HepG2 (cell line): ENCODE measurements around the gene COMMD2. TPM values are rescaled to one million over a fixed set of nuclear protein-coding genes. Genes with fewer than 3 reads are reported as not detected.
A peak's percentile ranks its signal among the peaks of the same experiment; 100 is the strongest.

Source experiments
- BORCS8-MEF2B ChIP-seq: sonication (generic); formaldehyde crosslinking; IDR thresholded peaks from 2 replicates; pipeline ENCODE4 v1.8.0; 2022; ENCODE audit warnings: mild to moderate bottlenecking, missing genetic modification reagents
- CEBPB ChIP-seq: IDR thresholded peaks from 2 replicates; pipeline ENCODE4 v1.6.1; 2011; ENCODE audit warnings: low read depth, low read length, improper control_type of control experiment, borderline replicate concordance
- CENPX ChIP-seq: sonication (generic); formaldehyde crosslinking; IDR thresholded peaks from 2 replicates; pipeline ENCODE4 v1.9.0; 2021; ENCODE audit warnings: mild to moderate bottlenecking, missing genetic modification reagents, moderate library complexity
- DNMT3B ChIP-seq: conservative IDR thresholded peaks from 2 replicates; pipeline ENCODE4 v1.6.1; 2016; ENCODE audit warnings: missing biosample characterization, control low read depth
- FLYWCH1 ChIP-seq: sonication (generic); formaldehyde crosslinking; IDR thresholded peaks from 2 replicates; pipeline ENCODE4 v1.8.1; 2023; ENCODE audit warnings: mild to moderate bottlenecking, missing genetic modification reagents
- KMT2B ChIP-seq: IDR thresholded peaks from 2 replicates; pipeline ENCODE4 v1.6.1; 2016; ENCODE audit warnings: missing genetic modification reagents, missing compliant biosample characterization
- MYC ChIP-seq: sonication (generic); formaldehyde crosslinking; IDR thresholded peaks from 2 replicates; pipeline ENCODE4 v1.9.0; 2021; ENCODE audit warnings: missing genetic modification reagents, borderline replicate concordance
- NFIC ChIP-seq: IDR thresholded peaks from 2 replicates; pipeline ENCODE4 v1.6.1; 2012; ENCODE audit warnings: mild to moderate bottlenecking, low read length, inconsistent platforms
- RNF2 ChIP-seq: fragments of 450-650 bp; conservative IDR thresholded peaks from 2 replicates; pipeline ENCODE4 v1.6.1; 2016; ENCODE audit warnings: low read depth
- ZFP36L1 ChIP-seq: sonication (generic); formaldehyde crosslinking; IDR thresholded peaks from 2 replicates; pipeline ENCODE4 v1.8.0; 2022; ENCODE audit warnings: mild to moderate bottlenecking, missing genetic modification reagents, moderate library complexity
- ZNF264 ChIP-seq: sonication (generic); formaldehyde crosslinking; IDR thresholded peaks from 2 replicates; pipeline ENCODE4 v1.4.0; 2020; ENCODE audit warnings: missing genetic modification reagents
- ZNF326 ChIP-seq: sonication (generic); formaldehyde crosslinking; IDR thresholded peaks from 2 replicates; pipeline ENCODE4 v1.4.0; 2020; ENCODE audit warnings: missing genetic modification reagents, borderline replicate concordance
- ZNF430 ChIP-seq: sonication (generic); formaldehyde crosslinking; IDR thresholded peaks from 2 replicates; pipeline ENCODE4 v1.9.0; 2021; ENCODE audit warnings: mild to moderate bottlenecking, missing genetic modification reagents
- ZNF484 ChIP-seq: sonication (generic); formaldehyde crosslinking; IDR thresholded peaks from 2 replicates; pipeline ENCODE4 v1.5.1; 2020; ENCODE audit warnings: mild to moderate bottlenecking, low read depth, missing genetic modification reagents, borderline replicate concordance
- ZNF564 ChIP-seq: sonication (generic); formaldehyde crosslinking; IDR thresholded peaks from 2 replicates; pipeline ENCODE4 v1.8.1; 2023; ENCODE audit warnings: mild to moderate bottlenecking, missing genetic modification reagents
- ZNF749 ChIP-seq: sonication (generic); formaldehyde crosslinking; IDR thresholded peaks from 2 replicates; pipeline ENCODE4 v1.8.0; 2022; ENCODE audit warnings: mild to moderate bottlenecking, missing genetic modification reagents, moderate library complexity, borderline replicate concordance
- ZNF773 ChIP-seq: sonication (generic); formaldehyde crosslinking; IDR thresholded peaks from 2 replicates; pipeline ENCODE4 v1.4.0; 2020; ENCODE audit warnings: missing genetic modification reagents, borderline replicate concordance
- ZNF839 ChIP-seq: sonication (generic); formaldehyde crosslinking; IDR thresholded peaks from 2 replicates; pipeline ENCODE4 v1.4.0; 2020; ENCODE audit warnings: missing genetic modification reagents, mild to moderate bottlenecking, borderline replicate concordance
- ZSCAN30 ChIP-seq: sonication (generic); formaldehyde crosslinking; IDR thresholded peaks from 2 replicates; pipeline ENCODE4 v1.5.0; 2020; ENCODE audit warnings: mild to moderate bottlenecking, missing genetic modification reagents
- polyA plus RNA-seq, 8 experiments: library from polyadenylated mRNA; depleted of rRNA in 3 of 8; stranded (reverse) in 7 of 8; unstranded in 1 of 8; fragments of >200 nt; fragmentation: Illumina TruSeq in 4 of 8; extraction: Trizol in 4 of 8; gene quantifications; 2 replicates each; pipeline versions ENCODE4 v1.2.1 to v1.2.3, GENCODE V29; 2011 to 2016; ENCODE audit warnings: low read depth in 4 of 8, missing spikeins in 1 of 8, mixed read lengths in 1 of 8; ENCODE audit not compliant: insufficient read depth in 1 of 8
- total RNA-seq, 5 experiments: library from RNA; depleted of rRNA; stranded (reverse); fragments of >200 nt; fragmentation: Illumina TruSeq; extraction: Trizol; gene quantifications; 2 replicates each; pipeline ENCODE4 v1.2.3, GENCODE V29; 2016; ENCODE audit warnings: low read depth in 1 of 5
- TF ChIP-seq, protein P1 (sequence below): sonication (generic); formaldehyde crosslinking; IDR thresholded peaks from 2 replicates; pipeline ENCODE4 v1.8.1; 2023; ENCODE audit warnings: missing genetic modification reagents, inconsistent platforms, borderline replicate concordance
- TF ChIP-seq, protein P2 (sequence below): IDR thresholded peaks from 2 replicates; pipeline ENCODE4 v1.6.1; 2012; ENCODE audit warnings: inconsistent platforms
- TF ChIP-seq, protein P3 (sequence below): sonication (generic); formaldehyde crosslinking; IDR thresholded peaks from 2 replicates; pipeline ENCODE4 v1.5.0; 2020; ENCODE audit warnings: missing genetic modification reagents
- TF ChIP-seq, protein P4 (sequence below): sonication (generic); formaldehyde crosslinking; conservative IDR thresholded peaks from 2 replicates; pipeline ENCODE4 v1.4.0; 2020; ENCODE audit warnings: mild to moderate bottlenecking, missing genetic modification reagents, moderate library complexity
- TF ChIP-seq, protein P5 (sequence below): sonication (generic); formaldehyde crosslinking; IDR thresholded peaks from 2 replicates; pipeline ENCODE4 v1.4.0; 2020; ENCODE audit warnings: mild to moderate bottlenecking, missing genetic modification reagents

The COMMD2 gene
- total and polyA plus RNA-seq, 2 of the 13 experiments (the other 11 are each of a cell fraction or from before 2014, with no cell fraction given), result 33.0 to 57.6 TPM

DNA sequence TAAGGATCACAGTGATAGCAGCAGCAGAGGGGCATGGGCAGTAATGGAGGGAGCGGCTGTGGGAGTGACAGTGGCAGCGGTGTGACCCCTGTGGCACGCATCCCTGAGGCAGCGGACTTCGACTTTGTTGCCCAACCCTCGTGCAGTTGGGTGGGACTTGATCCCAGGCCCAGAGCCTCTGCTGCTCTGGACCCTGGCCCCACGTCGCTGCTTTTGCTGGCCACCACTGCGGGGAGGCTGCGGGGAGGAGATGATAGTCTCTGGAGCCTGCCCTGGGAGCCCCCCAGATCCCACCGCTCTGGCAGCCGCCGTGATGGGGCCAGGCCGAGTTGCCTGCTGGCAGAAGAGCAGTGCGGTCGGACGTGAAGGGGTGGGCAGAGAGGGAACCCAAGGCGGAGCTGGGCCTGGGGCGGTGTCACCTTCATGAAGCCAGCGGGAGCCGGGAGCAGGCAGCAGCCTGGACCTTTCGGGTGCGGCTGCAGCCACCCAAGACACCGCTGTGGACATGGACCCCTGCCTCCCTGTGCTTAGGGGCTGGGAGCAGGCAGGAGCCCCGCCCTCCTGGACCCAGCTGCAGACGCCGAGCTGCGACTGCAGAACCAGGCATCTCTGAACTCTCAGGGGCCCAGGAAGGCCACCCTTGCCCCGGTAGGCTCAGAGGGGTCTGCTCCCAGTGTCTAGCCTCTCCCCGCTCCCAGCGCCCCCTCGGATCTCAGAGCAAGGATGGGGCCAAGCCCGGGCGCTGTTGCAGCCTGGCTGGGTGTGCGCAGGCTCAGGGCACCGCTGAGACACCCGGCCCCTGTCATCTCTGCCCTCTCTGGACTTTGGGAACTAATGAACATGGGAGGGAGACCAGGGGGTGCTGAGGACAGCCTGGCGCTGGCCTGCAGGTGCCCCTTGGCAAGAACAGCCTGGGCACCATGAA lies 38.3 kb downstream of the COMMD2 start (continued):
- TF ChIP-seq, protein P1, sequence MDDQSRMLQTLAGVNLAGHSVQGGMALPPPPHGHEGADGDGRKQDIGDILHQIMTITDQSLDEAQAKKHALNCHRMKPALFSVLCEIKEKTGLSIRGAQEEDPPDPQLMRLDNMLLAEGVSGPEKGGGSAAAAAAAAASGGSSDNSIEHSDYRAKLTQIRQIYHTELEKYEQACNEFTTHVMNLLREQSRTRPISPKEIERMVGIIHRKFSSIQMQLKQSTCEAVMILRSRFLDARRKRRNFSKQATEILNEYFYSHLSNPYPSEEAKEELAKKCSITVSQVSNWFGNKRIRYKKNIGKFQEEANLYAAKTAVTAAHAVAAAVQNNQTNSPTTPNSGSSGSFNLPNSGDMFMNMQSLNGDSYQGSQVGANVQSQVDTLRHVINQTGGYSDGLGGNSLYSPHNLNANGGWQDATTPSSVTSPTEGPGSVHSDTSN (CRISPR knock-in tag), result no peak
- TF ChIP-seq ZNF484 (CRISPR knock-in tag) (no peak), MYC (CRISPR knock-in tag) (peak; percentile 64), BORCS8-MEF2B (CRISPR knock-in tag) (peak; percentile 68; the same call in 1 of the 2 replicates), NFIC (no peak), CENPX (CRISPR knock-in tag) (no peak), ZNF749 (CRISPR knock-in tag) (no peak), ZNF430 (no peak), ZNF264 (CRISPR knock-in tag) (0 out of 2 replicates have a peak, but pooled peaks have one; percentile 55), ZNF326 (no peak), ZFP36L1 (CRISPR knock-in tag) (no peak), DNMT3B (no peak), ZNF773 (CRISPR knock-in tag) (no peak), FLYWCH1 (CRISPR knock-in tag) (no peak), CEBPB (peak; percentile 83; the same call in 1 of the 2 replicates), RNF2 (no peak), ZNF839 (no peak), ZNF564 (CRISPR knock-in tag) (0 out of 2 replicates have a peak, but pooled peaks have one; percentile 36), KMT2B (CRISPR knock-in tag) (0 out of 2 replicates have a peak, but pooled peaks have one; percentile 39), ZSCAN30 (CRISPR knock-in tag) (no peak)
- TF ChIP-seq, protein P2, sequence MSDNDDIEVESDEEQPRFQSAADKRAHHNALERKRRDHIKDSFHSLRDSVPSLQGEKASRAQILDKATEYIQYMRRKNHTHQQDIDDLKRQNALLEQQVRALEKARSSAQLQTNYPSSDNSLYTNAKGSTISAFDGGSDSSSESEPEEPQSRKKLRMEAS, result peak; percentile 93
- TF ChIP-seq, protein P3, sequence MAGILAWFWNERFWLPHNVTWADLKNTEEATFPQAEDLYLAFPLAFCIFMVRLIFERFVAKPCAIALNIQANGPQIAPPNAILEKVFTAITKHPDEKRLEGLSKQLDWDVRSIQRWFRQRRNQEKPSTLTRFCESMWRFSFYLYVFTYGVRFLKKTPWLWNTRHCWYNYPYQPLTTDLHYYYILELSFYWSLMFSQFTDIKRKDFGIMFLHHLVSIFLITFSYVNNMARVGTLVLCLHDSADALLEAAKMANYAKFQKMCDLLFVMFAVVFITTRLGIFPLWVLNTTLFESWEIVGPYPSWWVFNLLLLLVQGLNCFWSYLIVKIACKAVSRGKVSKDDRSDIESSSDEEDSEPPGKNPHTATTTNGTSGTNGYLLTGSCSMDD (CRISPR knock-in tag), result no peak
- TF ChIP-seq, protein P4, sequence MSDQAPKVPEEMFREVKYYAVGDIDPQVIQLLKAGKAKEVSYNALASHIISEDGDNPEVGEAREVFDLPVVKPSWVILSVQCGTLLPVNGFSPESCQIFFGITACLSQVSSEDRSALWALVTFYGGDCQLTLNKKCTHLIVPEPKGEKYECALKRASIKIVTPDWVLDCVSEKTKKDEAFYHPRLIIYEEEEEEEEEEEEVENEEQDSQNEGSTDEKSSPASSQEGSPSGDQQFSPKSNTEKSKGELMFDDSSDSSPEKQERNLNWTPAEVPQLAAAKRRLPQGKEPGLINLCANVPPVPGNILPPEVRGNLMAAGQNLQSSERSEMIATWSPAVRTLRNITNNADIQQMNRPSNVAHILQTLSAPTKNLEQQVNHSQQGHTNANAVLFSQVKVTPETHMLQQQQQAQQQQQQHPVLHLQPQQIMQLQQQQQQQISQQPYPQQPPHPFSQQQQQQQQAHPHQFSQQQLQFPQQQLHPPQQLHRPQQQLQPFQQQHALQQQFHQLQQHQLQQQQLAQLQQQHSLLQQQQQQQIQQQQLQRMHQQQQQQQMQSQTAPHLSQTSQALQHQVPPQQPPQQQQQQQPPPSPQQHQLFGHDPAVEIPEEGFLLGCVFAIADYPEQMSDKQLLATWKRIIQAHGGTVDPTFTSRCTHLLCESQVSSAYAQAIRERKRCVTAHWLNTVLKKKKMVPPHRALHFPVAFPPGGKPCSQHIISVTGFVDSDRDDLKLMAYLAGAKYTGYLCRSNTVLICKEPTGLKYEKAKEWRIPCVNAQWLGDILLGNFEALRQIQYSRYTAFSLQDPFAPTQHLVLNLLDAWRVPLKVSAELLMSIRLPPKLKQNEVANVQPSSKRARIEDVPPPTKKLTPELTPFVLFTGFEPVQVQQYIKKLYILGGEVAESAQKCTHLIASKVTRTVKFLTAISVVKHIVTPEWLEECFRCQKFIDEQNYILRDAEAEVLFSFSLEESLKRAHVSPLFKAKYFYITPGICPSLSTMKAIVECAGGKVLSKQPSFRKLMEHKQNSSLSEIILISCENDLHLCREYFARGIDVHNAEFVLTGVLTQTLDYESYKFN (CRISPR knock-in tag), result peak; percentile 70
- TF ChIP-seq, protein P5, sequence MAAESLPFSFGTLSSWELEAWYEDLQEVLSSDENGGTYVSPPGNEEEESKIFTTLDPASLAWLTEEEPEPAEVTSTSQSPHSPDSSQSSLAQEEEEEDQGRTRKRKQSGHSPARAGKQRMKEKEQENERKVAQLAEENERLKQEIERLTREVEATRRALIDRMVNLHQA (CRISPR knock-in tag), result no peak
